ENCODE results near the gene JPH3.

The JPH3 gene

GRCh38 chr16:87582216-87582965, 19.9 kb upstream of the JPH3 start:
- DNase-seq (ENCODE audit: extremely low spot score): no peak
- TF ChIP-seq CTCF (IDR thresholded peaks at IDR 0.05; ENCODE audit: control extremely low read depth, extremely low read depth, low read depth, missing control alignments): no peak
- POLR2A ChIA-PET: no interaction called here
- CTCF ChIA-PET: no interaction called here

- no peak for DNase-seq (ENCODE audit: extremely low spot score)
- CTCF ChIA-PET: no interaction called here
- TF ChIP-seq CTCF (IDR thresholded peaks at IDR 0.05; ENCODE audit: control extremely low read depth, extremely low read depth, low read depth, missing control alignments): no peak
- POLR2A ChIA-PET: no interaction called here
Measured at GRCh38 chr16:87582966-87583325, 19.4 kb upstream of the JPH3 start.

- ChIA-PET CTCF (no interaction called here), POLR2A (no interaction called here)
- DNase-seq (ENCODE audit: extremely low spot score): no peak
- TF ChIP-seq CTCF (IDR thresholded peaks at IDR 0.05; ENCODE audit: control extremely low read depth, extremely low read depth, low read depth, missing control alignments): no peak
Measured at GRCh38 chr16:87583453-87584131, 18.7 kb upstream of the JPH3 start.

GRCh38 chr16:87584271-87584670, 18.0 kb upstream of the JPH3 start:
- POLR2A ChIA-PET: no interaction called here
- DNase-seq (ENCODE audit: extremely low spot score): no peak
- CTCF ChIA-PET: no interaction called here
- no peak for TF ChIP-seq CTCF (IDR thresholded peaks at IDR 0.05; ENCODE audit: control extremely low read depth, extremely low read depth, low read depth, missing control alignments)

- no peak for TF ChIP-seq CTCF (IDR thresholded peaks at IDR 0.05; ENCODE audit: control extremely low read depth, extremely low read depth, low read depth, missing control alignments)
- ChIA-PET POLR2A (no interaction called here), CTCF (no interaction called here)
- no peak for DNase-seq (ENCODE audit: extremely low spot score)
Measured at GRCh38 chr16:87584975-87585374, 17.3 kb upstream of the JPH3 start.

GRCh38 chr16:87585442-87586200, 16.7 kb upstream of the JPH3 start:
- CTCF ChIA-PET: interaction anchor here (1.0 kb wide), 1 partner anchor 183 kb away, joined by 3 read pairs; no protein-coding TSS in a partner anchor
- POLR2A ChIA-PET: no interaction called here
- no peak for TF ChIP-seq CTCF (IDR thresholded peaks at IDR 0.05; ENCODE audit: control extremely low read depth, extremely low read depth, low read depth, missing control alignments)
- DNase-seq (ENCODE audit: extremely low spot score): no peak
